ENCODE results near the gene NOTO.

- TF ChIP-seq EZH2 (IDR thresholded peaks at IDR 0.05; ENCODE audit: borderline replicate concordance, low read depth, low read length, poor library complexity, severe bottlenecking) (peak; percentile 91), CTCF (conservative IDR thresholded peaks at IDR 0.05; ENCODE audit: low read depth, low read length) (no peak)
Observed at GRCh38 chr2:73202156-73203054, at the start of gene NOTO.
